Hematopoietic multipotent progenitor cell treated with erythropoietin and hydrocortisone succinate and interleukin-3 and kit ligand, for 17 days (in vitro differentiated cells): ENCODE results near the gene PAX8.

Experiments used
- DNase-seq: peaks from one replicate; pipeline ENCODE4 v3.0.0-alpha.2; 2015; ENCODE audit warnings: low spot score

The PAX8 gene

DNA sequence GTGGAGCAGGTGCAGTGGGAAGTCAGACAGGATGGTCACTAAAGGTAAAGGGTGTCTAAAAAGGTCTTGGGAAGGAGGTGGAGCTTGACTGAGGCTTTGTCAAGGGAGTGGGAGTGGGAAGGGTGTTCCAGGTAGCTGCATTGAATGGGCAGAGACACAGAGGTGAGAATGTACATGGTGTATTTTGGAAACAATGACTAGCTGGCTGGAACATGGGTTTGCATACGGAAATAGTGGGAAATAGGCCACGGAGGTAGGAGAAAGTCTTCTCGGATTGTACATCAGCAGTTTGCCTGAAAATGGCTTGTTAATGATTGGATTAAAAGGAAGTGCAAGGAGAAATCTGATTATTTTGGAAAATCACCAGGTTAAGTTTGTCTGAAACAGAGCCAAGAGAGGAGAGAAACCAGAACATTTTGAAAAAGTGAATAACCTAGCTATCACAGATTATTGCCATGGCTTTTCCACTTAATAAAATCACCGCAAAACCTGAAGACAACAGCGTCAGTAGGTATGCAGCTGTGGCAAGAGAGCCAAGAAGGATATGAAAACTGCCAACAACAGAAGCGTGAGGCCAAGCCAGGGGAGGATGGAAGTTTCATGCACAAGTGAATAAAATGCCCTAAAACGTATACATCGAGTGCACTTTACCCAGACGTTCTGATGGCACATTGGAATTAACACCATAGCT, 13.9 kb downstream of the PAX8 start:
- no peak for DNase-seq

DNA sequence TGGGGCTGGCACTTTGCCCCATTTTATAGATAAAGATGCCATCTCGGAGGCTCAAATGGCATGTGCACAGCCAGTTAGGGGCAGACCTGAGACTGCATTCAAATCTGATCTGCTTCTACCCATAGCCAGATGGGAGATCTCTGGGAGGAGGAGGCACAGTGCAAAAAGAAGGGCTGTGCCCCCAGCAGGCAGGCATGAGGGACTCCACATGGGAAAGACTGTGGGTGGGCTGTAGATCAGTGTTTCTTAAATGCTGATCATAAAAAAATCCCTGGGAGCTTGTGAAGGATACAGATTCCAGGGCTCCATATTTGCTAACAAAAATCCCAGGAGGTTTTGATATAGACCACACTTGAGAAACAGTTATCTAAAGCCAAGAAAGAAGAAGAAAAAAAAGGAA, 15.2 kb downstream of the PAX8 start:
- no peak for DNase-seq

DNA sequence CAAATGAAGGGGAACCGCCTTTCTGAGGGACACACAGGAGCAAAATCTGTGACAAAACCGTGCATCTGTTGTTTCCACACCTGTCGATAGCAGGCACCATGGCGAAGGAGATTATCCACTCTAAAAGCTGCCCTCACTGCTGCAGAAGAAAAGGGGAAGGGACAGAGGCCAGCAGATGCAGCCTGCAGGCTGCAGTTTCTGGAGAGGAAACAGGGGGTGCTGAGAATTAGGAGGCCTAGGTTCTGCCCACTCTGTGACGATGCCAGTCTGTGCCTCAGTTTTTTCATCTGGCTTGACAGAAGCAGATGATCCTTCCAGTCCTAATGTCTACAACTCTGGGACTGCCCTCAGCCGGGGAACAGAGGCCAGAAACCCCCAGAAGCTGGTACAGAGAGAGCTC, 17.7 kb downstream of the PAX8 start:
- no peak for DNase-seq

DNA sequence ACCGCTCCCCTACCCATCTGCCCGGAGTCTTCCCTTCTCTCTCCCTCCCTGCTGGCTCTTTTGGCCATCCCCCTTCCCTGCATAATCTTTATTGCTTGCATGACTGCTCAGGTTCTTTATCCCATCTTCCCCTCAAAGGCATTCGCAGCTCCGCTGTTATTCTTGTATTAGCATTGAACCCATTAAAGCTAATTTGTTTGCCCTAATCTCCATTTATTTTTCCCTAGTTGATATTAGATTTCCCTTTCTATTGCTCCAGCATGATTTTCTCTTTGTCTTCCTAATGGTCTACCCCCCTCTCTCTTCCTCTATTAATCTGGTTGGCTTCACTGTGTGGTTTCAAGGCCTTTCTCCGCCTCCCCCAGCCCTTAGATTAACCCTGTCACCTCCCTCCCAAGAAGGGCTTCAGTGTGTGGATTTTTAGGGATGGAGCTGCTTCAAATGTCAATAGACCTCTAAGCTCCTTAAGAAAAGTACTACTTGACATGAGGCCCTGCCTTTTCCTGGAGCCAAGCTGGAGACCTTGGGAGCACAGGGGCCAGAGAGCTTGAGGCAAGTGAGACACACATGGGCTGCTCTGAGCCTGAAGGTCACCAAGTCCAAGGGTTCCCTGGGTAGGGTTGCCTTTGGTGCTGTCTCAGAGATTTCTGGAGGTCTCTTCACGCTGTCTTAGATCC, 20.1 kb downstream of the PAX8 start:
- DNase-seq = no peak

DNA sequence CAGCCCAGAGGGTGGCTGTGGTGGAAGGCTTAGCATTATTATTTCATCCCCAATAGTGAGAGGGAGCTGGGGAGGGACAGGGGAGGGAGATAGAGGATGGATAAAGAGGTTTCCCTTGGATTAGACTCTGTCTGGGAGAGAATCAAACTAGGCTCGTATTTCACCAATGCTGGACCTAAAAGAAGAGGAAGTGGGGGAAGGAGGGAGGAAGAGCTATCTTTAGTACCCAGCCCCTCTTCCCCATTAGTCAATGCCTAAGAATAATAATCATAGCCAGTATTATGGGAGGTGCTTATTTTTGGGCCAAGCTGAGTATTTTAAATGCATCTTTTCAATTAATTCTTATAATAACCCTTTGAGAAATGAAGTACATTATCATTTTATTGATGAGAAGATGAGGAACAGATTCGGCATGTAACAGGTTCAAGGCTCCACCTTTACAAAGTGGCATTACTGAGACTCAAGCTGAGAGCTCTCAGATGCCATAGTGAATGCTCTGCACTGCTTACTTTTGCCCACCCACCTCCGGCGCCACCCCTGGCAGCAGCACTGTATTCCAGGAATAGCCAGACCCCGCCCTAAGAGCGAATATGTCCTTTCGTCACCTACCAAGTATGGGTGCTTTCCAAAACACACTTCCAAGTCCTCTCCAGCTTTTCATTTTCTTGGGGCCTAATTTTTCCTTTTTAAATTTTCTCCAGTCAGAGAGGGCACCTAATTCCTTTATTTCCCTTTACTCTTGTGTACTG, 21.0 kb downstream of the PAX8 start:
- no peak for DNase-seq

DNA sequence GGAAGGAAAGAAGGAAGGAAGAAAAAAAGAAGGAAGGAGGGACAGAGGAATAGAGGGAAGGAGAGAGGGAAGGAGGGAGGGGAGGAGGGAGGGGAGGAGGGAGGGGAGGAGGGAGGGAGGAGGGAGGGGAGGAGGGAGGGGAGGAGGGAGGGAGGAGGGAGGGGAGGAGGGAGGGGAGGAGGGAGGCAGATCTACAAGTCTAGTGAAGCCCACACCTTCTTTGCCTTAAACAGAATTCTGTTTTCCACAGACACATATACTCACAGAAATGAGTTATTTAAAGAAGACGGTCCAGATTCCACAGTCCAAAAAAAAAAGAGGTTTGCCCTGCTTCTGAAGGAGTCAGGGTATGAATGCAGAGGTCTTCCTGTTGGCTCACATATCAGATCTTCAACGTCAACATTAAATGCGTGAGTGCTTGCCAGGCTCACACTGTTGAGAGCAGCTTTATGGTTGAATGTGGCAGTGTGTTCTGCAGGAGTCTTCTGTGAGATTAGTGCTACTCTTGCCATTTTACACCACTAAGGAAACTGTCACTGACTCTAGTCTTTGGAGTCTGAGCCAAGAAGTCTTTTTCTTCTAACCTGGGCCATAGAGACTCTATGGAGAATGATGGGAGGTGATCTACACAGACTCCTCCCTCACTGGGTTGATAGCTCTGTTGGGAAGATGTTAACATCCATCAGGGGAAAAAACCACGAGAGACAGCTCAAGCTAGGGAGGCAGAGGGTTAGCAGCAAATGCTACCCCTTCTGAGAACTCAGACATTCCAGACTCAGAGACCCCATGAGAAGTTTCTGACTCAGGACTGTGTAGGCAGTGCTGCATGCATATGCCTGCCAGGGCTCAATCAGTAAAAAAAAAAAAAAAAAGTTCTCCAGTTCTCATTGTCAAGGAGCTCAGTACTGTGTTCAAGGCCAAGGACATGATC, 23.3 kb downstream of the PAX8 start:
- no peak for DNase-seq

DNA sequence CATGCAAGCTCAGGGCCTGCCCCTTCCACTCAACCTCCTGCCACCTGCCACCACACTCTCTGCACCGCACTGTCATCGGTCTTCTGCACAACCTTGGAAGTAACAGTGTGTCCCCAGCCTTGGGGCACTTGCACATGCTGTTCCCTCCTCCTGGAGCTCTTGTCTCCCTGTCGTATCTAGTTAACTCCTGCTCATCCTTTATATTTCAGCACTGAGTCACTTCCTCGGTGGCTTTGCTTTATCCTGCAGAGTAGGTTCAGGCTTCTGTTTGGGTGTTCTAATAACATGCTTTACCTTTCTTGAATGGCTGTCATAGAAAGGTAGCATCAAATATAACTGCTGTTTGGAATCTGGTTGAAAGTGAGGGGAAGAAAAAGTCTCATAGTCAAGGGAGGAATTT, 25.3 kb downstream of the PAX8 start:
- DNase-seq = no peak

DNA sequence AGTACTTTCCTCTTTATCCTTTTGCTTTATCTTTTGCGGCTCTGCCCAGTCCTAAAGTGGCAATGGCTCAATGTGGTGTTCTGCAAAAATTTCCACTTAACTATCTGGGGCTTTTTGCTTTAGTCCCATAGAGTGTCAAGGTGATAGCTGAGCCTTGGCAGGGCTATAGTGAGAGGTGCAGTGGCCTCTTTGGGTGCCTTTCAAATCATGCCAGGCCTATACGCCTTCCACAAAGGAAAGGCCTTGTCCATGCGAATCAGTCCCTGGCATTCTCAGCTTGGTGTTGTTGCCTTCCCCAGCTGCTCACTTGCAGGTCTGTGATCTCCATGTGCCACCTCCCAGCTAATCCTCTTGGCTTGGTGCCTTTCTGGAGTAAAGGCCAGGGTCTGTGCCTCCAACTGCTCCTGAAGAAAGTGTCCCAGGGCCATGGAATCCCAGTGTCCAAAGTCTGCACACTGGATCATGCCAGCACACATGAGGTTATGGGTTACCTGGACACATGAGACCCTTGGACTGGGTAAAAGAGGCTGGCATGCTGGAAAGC, 26.6 kb downstream of the PAX8 start:
- DNase-seq = no peak

DNA sequence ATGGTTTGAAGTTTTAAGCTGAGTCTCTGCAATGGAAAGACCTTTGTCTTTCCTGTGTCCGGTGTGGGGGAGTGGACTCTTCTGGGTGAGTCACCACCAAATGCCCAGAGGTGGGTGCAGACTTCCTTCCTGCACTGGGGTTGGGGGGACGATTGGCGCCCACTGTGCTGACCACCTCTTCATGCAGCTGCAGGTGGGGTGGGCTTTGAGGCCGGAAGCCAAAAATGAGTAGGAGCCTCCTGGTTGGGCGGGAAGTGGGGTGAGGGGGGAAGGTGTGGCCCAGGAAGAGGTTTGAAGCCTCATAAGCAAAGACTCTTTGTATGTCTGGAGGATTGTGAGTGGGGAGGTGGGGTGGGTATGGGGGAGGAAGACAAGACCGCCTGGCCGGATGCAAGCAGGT, 27.6 kb downstream of the PAX8 start:
- no peak for DNase-seq

DNA sequence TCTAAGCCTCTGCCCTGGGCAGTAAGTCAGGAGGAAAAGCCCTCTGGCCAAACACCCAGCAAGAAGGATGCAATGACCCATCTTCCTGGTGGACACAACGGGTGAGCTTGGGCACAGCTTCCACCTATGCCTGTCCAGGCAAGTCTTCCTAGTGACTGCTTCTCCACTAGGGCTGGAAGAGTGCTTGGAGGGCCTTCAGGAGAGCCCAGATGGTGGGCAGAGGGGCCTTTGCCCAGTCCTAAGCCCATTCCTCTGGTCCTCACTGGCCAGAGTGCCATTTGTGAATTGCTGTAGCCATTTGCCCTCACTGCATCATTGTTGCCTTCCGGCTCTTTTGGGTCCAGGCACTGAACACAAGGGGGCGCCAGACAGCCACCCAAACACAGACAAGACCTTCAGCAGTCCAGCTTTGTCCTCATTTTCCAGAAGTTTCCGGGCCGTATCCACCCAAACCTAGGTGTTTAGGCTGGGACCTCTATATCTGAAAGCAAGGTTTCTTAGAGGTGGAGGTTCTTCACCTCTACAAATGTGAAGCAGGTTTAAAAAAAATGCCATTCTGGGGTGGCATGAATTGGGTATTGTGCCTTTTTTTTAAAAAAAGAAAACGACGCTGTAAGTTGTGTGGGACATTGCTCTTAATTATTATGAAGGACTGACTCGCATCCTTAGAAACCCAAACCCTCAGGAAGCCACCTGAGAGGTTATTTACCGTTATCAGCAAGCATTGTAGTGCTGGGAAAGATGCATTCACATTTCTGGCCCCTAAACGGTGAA, 29.5 kb downstream of the PAX8 start:
- DNase-seq = peak; percentile 85

DNA sequence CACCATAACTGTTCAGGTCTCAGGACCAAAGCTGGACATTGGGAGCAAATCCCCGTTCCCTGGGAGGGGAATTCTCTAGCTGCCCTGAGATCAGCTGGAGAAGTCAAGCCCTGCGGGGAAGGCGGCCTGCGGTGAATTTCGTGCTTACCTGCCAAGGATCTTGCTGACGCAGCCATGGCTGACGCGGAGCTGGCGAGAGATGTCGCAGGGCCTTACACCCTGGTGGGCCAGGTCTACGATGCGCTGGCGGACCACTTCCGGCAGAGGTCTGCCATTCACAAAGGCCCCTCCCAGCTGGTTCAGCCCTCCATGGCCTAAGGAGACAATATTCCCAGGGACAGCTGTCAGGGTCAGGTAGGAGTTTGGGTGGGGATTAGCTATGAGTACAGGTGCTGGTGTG, 32.1 kb downstream of the PAX8 start:
- DNase-seq = no peak

DNA sequence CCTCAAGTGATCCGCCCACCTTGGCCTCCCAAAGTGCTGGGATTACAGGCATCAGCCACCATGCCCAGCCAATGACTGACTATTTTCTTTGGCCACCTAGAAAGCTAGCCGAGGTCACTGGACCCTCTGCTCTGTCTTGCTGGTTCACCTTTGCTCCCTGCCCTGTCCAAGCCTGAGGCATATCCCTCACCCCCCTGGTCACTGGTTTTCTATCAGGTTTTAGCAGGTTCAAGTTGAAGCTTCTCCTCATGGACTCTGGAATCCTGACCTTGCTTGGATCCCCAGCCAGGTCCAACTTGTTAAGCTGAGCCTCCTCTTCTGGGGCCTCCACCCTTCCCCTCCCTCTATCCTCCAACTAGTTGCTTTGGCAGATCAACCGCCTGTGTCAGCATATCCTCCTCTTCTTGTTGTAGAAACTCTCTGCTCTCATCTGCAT, 33.4 kb downstream of the PAX8 start:
- no peak for DNase-seq

DNA sequence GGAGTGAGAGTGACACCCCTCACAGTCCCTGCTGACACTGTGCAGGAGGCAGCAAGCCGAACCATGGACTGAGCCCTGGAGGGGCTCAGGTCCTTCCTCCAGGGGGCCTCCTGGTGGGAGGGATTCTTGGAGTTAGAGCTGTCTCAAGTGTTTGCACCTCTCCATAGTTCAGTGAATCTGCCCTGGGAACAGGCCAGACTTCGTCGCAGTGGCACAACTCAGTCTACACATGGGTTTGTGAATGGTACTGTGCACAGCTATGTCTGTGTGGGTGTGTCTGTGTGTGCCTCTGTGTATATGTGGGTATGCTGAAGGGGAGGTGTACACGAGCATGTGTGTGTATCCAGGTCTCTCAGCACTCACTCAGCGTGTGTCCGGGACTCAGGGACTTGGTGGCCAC, 36.4 kb downstream of the PAX8 start:
- DNase-seq = no peak

DNA sequence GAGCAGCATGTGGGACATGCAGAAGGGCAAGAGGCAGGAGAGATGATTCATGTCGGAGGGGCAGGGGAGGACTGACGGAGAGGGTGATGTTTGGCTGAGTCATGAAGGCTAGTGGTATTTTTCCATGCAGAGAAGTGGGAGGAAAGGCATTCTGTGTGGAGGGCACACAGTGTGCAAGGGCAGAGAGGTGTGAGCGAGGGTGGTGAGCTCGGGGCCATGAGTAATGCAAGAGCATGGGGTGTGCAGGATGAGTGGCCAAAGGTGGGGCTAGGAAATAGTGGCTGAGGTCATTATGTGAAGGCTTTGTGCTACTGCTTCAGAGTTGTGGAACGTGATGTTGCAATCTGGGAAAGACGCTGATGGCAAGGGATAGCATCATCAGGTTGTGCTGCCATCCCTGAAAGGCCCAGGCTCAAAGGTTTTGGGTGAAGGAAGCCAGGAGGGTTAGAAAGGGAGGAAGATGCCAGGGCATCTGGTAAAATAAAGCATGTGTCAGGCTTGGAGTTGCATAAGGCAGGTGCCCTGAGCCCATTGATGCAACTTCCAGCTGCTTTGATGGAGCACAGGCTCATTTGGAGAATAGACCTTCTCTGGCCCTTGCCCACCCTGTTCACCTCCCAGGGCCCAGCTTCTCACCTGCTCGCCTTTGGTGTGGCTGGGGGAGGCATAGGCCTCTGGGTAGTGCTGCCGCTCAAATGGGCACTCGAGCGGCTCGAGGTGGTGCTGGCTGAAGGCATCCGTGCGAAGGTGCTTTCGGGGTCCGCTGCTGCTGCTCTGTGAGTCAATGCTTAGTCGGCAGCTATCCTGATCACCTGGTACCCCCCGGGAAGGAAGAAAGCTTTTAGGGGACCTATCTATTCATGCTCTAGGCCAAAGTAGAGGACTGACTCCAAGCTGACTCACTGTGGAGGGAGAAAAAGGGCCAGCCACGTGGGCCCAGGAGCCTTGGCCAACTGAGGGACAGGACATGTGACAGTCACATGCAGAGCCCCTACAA, 37.5 kb downstream of the PAX8 start:
- no peak for DNase-seq

DNA sequence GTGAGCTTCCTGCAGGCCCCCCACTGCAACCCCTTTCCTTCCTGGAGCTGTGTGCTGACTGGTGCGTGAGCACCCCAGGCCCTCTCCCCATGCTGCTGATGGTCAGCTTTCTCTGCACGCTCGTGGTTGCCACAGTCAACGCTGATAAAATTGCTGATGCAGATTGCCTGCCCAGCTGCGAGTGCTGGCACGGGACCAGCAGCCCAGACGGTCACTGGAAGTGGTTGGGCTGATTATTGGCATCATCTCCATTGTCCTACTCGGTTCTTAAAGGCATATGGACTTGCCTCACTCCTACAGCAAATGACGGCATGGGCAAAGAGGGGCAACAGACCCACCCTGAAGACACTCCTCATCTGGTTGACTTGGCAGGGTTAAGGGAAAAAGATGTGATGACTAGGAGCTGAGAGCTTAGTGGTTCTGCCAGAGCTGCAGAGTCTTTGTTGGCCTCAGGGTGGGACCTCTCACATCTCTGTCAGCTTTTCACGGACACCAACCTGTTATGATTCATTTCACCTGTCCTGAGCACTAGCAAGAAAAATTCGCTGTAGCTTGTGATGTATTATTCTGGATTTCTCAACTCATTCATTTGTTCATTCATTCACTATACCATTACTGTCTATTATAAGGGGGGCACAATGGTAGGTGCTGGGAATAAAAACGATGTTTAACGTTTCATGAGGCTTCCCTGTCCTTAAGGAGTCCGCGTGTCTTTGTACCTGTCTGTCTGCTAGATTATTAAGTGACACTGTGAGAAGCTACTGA, 38.4 kb downstream of the PAX8 start:
- no peak for DNase-seq

DNA sequence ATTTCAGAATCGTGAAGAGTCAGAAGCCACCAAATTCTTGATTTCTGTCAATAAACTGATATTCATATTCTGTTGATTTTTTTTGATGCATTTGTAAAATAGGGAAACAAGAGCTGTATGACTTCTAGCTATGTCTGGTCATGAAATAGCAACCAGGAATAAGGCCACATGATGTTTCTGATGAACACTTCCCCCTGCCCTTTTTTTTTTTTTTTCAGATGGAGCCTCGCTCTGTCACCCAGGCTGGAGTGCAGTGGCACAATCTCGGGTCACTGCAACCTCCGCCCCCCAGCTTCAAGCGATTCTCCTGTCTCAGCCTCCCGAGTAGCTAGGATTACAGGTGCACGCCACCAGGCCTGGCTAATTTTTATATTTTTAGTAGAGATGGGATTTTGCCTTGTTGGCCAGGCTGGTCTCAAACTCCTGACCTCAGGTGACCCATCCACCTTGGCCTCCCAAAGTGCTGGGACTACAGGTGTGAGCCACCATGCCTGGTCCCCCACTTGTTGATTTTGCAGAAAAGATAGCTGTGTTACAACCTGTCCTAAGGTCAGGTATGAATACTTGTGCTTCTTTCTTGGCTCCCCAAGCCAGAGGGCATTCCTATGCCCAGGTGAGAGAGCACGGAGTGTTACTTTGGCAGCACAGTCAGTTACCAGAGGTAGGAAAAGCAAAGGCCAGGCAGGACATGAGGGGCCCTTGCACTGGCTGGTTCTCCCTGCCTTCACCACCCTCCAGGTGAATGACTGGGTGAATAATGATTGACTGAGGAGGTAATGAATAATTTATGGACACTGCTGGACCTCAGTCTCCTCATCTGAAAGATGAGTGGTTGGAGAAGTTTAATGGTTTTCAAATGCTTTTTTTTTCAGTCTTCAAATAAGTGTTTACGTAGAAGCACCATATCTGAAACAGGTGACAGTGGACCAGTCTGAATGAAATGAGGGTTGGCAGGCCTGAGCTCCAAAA, 39.6 kb downstream of the PAX8 start:
- DNase-seq = no peak

DNA sequence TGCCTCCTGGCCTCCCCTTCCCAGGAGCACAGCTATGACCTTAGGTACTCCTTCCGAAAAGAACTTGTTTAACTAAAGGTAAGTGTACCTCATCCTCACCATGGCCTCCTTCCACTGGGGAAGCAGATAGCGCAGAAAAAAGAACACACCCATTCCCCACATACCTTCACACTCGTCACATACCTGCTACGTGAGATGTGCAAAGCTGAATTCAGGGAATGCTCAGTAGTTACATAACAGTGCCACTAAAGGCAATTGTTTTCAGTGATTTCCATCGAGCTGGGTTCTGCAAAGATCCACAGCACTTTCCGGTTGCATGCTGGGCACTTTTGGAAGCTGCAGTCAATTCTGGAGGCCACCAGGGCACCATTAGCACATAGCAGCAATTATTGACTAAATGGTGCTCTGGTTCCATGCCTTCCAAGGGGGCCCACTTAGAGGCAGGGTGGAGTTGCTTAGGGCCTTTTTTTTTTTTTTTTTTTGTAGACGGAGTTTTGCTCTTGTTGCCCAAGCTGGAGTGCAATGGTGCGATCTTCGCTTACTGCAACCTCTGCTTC, 41.0 kb downstream of the PAX8 start:
- no peak for DNase-seq
